ENCODE results near the gene NECTIN1.

Gene NECTIN1

GRCh38 chr11:119774172-119774763 lies 45.3 kb upstream of the NECTIN1 start:
- Histone ChIP-seq H3K36me3 (replicated peaks) (no peaks in the 10 kb centered on the region), H3K27me3 (replicated peaks) (peaks cover 3% of the 10 kb centered on the region), H3K27ac (no peak overlapping the region), H3K4me3 (ENCODE audit: low read depth, low read length) (no peak overlapping the region)
- DNase-seq, result no peak
- no peak for TF ChIP-seq CTCF (IDR thresholded peaks at IDR 0.05; ENCODE audit: low read depth, low read length, missing control alignments)
- in situ Hi-C loops (cut with HindIII; ENCODE audit: low pct_ligation_motif_present, low sequenced_read_pairs), result no loop called here

DNA sequence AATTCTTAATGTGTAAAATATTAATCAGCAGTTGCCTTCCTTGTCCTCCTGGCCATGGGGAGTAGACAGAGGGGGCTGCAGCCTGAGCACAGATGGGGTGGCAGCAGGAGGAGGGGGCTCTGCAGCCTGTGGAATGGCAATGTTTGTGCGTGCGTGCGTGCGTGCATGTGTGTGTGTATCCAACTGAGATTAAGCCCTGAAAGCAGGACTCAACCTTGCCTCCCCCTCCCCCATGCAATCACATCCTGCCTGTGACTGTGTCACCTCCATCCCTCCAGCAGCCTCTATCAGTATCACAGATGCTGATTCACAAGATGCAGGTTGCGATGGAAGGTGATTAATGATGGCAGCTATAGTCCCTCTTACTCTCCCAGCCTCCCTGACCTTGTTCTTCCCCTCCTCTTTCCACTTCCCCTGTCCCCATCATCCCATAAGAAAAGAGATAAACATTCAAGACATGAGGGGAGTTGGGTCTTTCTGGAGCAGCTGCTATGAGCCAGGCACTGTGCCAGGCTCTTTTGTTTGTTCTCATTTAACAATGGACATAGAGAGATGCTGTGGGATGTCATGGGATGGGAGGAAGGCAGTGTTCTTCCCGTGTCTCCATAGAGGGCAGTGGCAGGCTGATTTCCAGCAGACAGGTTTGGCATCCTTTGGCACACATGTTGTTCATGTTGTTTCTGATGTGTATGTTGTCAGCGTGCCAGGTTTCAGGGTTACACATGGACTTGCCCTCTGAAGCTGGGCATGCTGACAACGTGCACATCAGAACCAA lies 43.8 kb upstream of the NECTIN1 start:
- DNase-seq, result no peak
- in situ Hi-C loops (cut with HindIII; ENCODE audit: low pct_ligation_motif_present, low sequenced_read_pairs), result no loop called here
- Histone ChIP-seq H3K27ac (no peak overlapping the region), H3K27me3 (replicated peaks) (no peaks in the 10 kb centered on the region), H3K36me3 (replicated peaks) (no peaks in the 10 kb centered on the region), H3K4me3 (ENCODE audit: low read depth, low read length) (no peak overlapping the region)
- TF ChIP-seq CTCF (IDR thresholded peaks at IDR 0.05; ENCODE audit: low read depth, low read length, missing control alignments), result no peak

DNA sequence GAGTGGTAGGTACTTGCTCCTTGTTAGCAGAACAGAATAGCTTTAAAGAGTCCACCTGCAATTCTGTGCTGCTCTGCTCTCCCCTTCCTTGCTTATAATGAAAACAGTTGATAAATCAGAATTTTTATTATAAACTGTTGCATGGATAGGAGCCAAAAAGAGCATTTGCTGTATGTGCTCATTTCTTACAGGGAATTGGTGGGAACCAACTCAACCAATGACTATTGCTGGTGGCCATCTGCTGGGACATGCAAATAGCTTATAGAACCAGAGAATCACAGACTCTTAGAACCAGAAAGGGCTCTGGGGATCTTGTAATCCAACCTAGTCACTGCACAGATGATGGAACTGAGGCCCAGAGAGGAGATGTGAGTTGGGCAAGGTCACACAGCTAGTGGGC lies 43.1 kb upstream of the NECTIN1 start:
- Histone ChIP-seq H3K27ac (no peak overlapping the region), H3K36me3 (replicated peaks) (no peaks in the 10 kb centered on the region), H3K27me3 (replicated peaks) (no peaks in the 10 kb centered on the region), H3K4me3 (ENCODE audit: low read depth, low read length) (no peak overlapping the region)
- no peak for DNase-seq
- in situ Hi-C loops (cut with HindIII; ENCODE audit: low pct_ligation_motif_present, low sequenced_read_pairs), result no loop called here
- no peak for TF ChIP-seq CTCF (IDR thresholded peaks at IDR 0.05; ENCODE audit: low read depth, low read length, missing control alignments)

DNA sequence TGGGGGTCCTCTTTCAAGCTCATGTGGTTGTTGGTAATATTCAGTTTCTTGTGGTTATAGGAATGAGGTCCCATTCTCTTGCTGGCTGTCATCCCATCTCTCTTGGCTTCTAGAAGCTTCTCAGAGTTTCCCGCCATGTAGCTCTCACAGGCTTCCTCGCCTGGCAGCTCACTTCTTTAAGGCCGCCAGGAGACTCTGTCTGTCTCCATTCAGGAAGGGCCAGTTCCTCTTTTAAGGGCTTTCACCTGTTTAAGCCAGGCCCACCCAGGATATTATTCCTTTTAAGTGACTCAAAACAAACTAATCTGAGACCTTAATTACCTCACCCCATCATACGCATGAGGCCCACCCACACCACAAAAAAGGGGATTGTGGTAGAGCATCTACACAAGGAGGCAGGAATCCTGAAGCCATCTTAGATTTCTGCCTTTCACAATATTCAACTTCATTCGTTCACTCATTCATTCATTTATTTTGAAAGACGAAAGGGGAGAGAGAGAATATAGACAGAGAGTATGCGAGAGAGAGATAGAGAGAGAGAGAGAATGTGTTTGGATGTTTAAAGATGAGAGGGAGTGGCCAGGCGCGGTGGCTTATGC lies 42.3 kb upstream of the NECTIN1 start:
- no peak for TF ChIP-seq CTCF (IDR thresholded peaks at IDR 0.05; ENCODE audit: low read depth, low read length, missing control alignments)
- in situ Hi-C loops (cut with HindIII; ENCODE audit: low pct_ligation_motif_present, low sequenced_read_pairs), result no loop called here
- no peak for DNase-seq
- no peaks in the 10 kb centered on the region for H3K36me3 ChIP-seq (replicated peaks)
- H3K4me3 ChIP-seq (ENCODE audit: low read depth, low read length), result no peak overlapping the region
- H3K27me3 ChIP-seq (replicated peaks), result no peaks in the 10 kb centered on the region
- H3K27ac ChIP-seq, result no peak overlapping the region

DNA sequence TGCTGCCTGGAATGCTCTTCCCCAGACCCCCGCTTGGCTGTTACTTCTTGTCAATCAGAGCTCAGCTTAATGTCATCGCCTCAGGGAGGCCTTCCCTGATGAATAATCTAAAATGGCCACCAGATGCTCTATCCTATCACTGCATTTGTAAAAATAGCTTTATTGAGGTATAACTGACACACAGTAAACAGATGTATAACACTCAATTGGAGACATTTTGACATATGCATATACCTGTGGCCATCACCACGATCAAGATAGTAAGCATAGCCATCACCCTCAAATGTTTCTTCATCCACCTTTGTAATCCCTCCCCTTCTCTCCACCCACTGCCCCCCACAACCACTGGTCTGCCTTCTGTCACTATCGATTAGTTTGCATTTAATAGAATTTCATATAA lies 36.6 kb upstream of the NECTIN1 start:
- no peak for DNase-seq
- no peaks in the 10 kb centered on the region for H3K36me3 ChIP-seq (replicated peaks)
- H3K4me3 ChIP-seq (ENCODE audit: low read depth, low read length), result no peak overlapping the region
- H3K27me3 ChIP-seq (replicated peaks), result no peaks in the 10 kb centered on the region
- no peak for TF ChIP-seq CTCF (IDR thresholded peaks at IDR 0.05; ENCODE audit: low read depth, low read length, missing control alignments)
- in situ Hi-C loops (cut with HindIII; ENCODE audit: low pct_ligation_motif_present, low sequenced_read_pairs), result no loop called here
- no peak overlapping the region for H3K27ac ChIP-seq

Data from brain microvascular endothelial cell (primary cell).